Neural crest cell (in vitro differentiated cells): ENCODE results near the gene DTNB. TPM values are rescaled to one million over a fixed set of nuclear protein-coding genes. Genes with fewer than 3 reads are reported as not detected.

Experiments
- DNase-seq: peaks from one replicate; pipeline ENCODE4 v3.0.0; 2021; ENCODE audit warnings: low read depth, mixed read lengths, low spot score
- H3K27ac Mint-ChIP-seq: one replicate; pipeline ENCODE4 v1.8.0; 2021; ENCODE audit warnings: mild to moderate bottlenecking, mixed read lengths; ENCODE audit not compliant: unreplicated experiment
- H3K27me3 Mint-ChIP-seq: 2 replicates; pipeline ENCODE4 v1.8.0; 2021; ENCODE audit warnings: low read depth, mild to moderate bottlenecking, mixed read lengths
- H3K36me3 Mint-ChIP-seq: 2 replicates; pipeline ENCODE4 v1.8.0; 2021; ENCODE audit warnings: low read depth, mild to moderate bottlenecking, mixed read lengths
- H3K4me1 Mint-ChIP-seq: 2 replicates; pipeline ENCODE4 v1.8.0; 2021; ENCODE audit warnings: mixed read lengths
- H3K4me3 Mint-ChIP-seq: one replicate; pipeline ENCODE4 v1.8.0; 2021; ENCODE audit warnings: mild to moderate bottlenecking, mixed read lengths
- H3K9me3 Mint-ChIP-seq: 2 replicates; pipeline ENCODE4 v1.8.0; 2021; ENCODE audit warnings: mixed read lengths
- CTCF ChIP-seq: fragments of 200-600 bp; sonication (generic); conservative IDR thresholded peaks from 2 replicates; pipeline ENCODE4 v1.5.0; 2021; ENCODE audit warnings: antibody characterized with exemption, mild to moderate bottlenecking
- total RNA-seq: library from RNA; stranded (reverse); gene quantifications from 2 replicates; pipeline ENCODE4 v1.2.1, GENCODE V29; 2021

DTNB gene
- total RNA-seq, 1 donor from 2014 or later = 29.5 TPM

GRCh38 chr2:25362049-25362433 lies 311.3 kb downstream of the DTNB start:
- no peaks in the 10 kb centered on the region for H3K9me3 Mint-ChIP-seq
- H3K27me3 Mint-ChIP-seq = no peaks in the 10 kb centered on the region
- peak; percentile 100 for DNase-seq
- no peak overlapping the region for H3K4me3 Mint-ChIP-seq
- TF ChIP-seq CTCF = peak; percentile 98
- H3K36me3 Mint-ChIP-seq = no peaks in the 10 kb centered on the region
- H3K27ac Mint-ChIP-seq = no peak overlapping the region
- peaks cover 17% of the 10 kb centered on the region for H3K4me1 Mint-ChIP-seq

GRCh38 chr2:25361261-25362048 lies 311.9 kb downstream of the DTNB start:
- H3K4me1 Mint-ChIP-seq = peaks cover 17% of the 10 kb centered on the region
- no peak for DNase-seq
- no peak for TF ChIP-seq CTCF
- H3K27ac Mint-ChIP-seq = no peak overlapping the region
- H3K4me3 Mint-ChIP-seq = no peak overlapping the region
- H3K9me3 Mint-ChIP-seq = no peaks in the 10 kb centered on the region
- H3K27me3 Mint-ChIP-seq = no peaks in the 10 kb centered on the region
- no peaks in the 10 kb centered on the region for H3K36me3 Mint-ChIP-seq

- Mint-ChIP-seq H3K9me3 (no peaks in the 10 kb centered on the region), H3K27me3 (no peaks in the 10 kb centered on the region), H3K27ac (no peak overlapping the region), H3K4me1 (peaks cover 27% of the 10 kb centered on the region), H3K36me3 (no peaks in the 10 kb centered on the region), H3K4me3 (no peak overlapping the region)
- TF ChIP-seq CTCF = no peak
- DNase-seq = no peak
These were observed 314.5 kb downstream of the DTNB start for GRCh38 chr2:25358836-25359235.

- Mint-ChIP-seq H3K27ac (peak overlapping the region; percentile 69), H3K4me1 (peaks cover 27% of the 10 kb centered on the region), H3K27me3 (no peaks in the 10 kb centered on the region), H3K36me3 (no peaks in the 10 kb centered on the region), H3K4me3 (no peak overlapping the region), H3K9me3 (no peaks in the 10 kb centered on the region)
- DNase-seq = no peak
- no peak for TF ChIP-seq CTCF
These were observed 315.0 kb downstream of the DTNB start for GRCh38 chr2:25358249-25358815.

- DNase-seq = no peak
- Mint-ChIP-seq H3K36me3 (no peaks in the 10 kb centered on the region), H3K27ac (no peak overlapping the region), H3K9me3 (no peaks in the 10 kb centered on the region), H3K4me3 (no peak overlapping the region), H3K27me3 (peaks cover 3% of the 10 kb centered on the region), H3K4me1 (peaks cover 15% of the 10 kb centered on the region)
- no peak for TF ChIP-seq CTCF
These were observed 317.3 kb downstream of the DTNB start for GRCh38 chr2:25356088-25356487.
